Tibial nerve (tissue), 3 donors: ENCODE results near the gene COX6A1.

Experiments
- POLR2A ChIP-seq, 2 donors: fragments of 450-650 bp; IDR thresholded peaks; one replicate each; pipeline ENCODE4 v1.6.1; 2017; ENCODE audit warnings: antibody characterized with exemption in 2 of 2, mild to moderate bottlenecking in 2 of 2, moderate library complexity in 2 of 2
- TF ChIP-seq, protein P1 (sequence below), 5 experiments: fragments of 200-600 bp in 3 of 5; fragments of 450-650 bp in 2 of 5; sonication (generic) in 3 of 5; IDR thresholded peaks; one replicate each; pipeline ENCODE4 v1.5.1; 2016 to 2019; ENCODE audit warnings: antibody characterized with exemption in 5 of 5, mild to moderate bottlenecking in 3 of 5, moderate library complexity in 2 of 5

DNA sequence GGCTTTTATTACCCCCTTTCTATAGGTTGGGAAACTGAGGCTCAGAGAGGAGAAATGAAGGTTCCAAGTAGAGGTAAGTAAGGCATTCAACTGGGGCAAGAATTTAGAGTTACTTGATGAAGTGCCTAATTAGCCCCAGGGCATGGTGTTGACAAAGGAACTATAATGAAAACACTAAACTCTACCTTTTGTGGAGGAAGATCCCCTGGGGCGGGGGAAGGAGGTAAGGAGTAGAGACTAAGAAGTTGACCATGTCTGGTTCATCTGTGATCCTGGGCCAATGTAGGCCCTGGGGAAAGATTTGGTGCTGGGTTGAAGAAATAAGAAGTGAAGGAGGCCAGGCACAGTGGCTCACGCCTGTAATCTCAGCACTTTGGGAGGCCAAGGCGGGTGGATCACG lies 16.2 kb upstream of the COX6A1 start:
- TF ChIP-seq, protein P1, sequence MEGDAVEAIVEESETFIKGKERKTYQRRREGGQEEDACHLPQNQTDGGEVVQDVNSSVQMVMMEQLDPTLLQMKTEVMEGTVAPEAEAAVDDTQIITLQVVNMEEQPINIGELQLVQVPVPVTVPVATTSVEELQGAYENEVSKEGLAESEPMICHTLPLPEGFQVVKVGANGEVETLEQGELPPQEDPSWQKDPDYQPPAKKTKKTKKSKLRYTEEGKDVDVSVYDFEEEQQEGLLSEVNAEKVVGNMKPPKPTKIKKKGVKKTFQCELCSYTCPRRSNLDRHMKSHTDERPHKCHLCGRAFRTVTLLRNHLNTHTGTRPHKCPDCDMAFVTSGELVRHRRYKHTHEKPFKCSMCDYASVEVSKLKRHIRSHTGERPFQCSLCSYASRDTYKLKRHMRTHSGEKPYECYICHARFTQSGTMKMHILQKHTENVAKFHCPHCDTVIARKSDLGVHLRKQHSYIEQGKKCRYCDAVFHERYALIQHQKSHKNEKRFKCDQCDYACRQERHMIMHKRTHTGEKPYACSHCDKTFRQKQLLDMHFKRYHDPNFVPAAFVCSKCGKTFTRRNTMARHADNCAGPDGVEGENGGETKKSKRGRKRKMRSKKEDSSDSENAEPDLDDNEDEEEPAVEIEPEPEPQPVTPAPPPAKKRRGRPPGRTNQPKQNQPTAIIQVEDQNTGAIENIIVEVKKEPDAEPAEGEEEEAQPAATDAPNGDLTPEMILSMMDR (IDR thresholded peaks at IDR 0.05), result no peak
- no peak for TF ChIP-seq POLR2A (IDR thresholded peaks at IDR 0.05)
